PC-3 (cell line): Measurements from ENCODE around the gene C19orf25. TPM values are rescaled to one million over a fixed set of nuclear protein-coding genes. Genes with fewer than 3 reads are reported as not detected.

Experiments used
- ATAC-seq: fragments of 200-7000 bp; cut with Tn5 transposase; 2 replicates; pipeline ENCODE4 v1.9.1; 2020; ENCODE audit warnings: mild to moderate bottlenecking, moderate library complexity
- BruUV-seq: library from RNA; stranded (reverse); fragments of 400-500 nt; replicated peaks from 2 replicates; lab custom pipeline; 2021; lab: Mats Ljungman, UMichigan
- CTCF ChIA-PET: fragments of 300-600 bp; sonication (Branson Sonifier 250); formaldehyde crosslinking; loops from one replicate; lab custom pipeline; 2022; ENCODE audit warnings: antibody characterized with exemption; lab: Charles Lee
- POLR2A ChIA-PET: fragments of 300-600 bp; sonication (Branson Sonifier 250); formaldehyde crosslinking; loops from one replicate; lab custom pipeline; 2022; ENCODE audit warnings: antibody characterized with exemption; ENCODE audit not compliant: unreplicated experiment; lab: Charles Lee
- DNase-seq: peaks from one replicate; pipeline ENCODE4 v3.0.0-alpha.2; 2015
- H2AFZ ChIP-seq: fragments of 300-600 bp; sonication (generic); 2 replicates; pipeline ENCODE4 v1.6.0; 2016; ENCODE audit warnings: antibody characterized with exemption, low read length
- H3F3A ChIP-seq: fragments of 300-600 bp; sonication (generic); one replicate; pipeline ENCODE4 v1.6.0; 2017; ENCODE audit warnings: antibody characterized with exemption, low read length, control low read depth, mild to moderate bottlenecking; ENCODE audit not compliant: unreplicated experiment
- H3K27ac ChIP-seq: fragments of 300-600 bp; sonication (generic); 2 replicates; pipeline ENCODE4 v1.5.1; 2016; ENCODE audit warnings: mild to moderate bottlenecking, low read length
- H3K27me3 ChIP-seq: fragments of 300-600 bp; sonication (generic); 2 replicates; pipeline ENCODE4 v1.6.1; 2016; ENCODE audit warnings: low read length, mixed read lengths
- H3K36me3 ChIP-seq: fragments of 300-600 bp; sonication (generic); 2 replicates; pipeline ENCODE4 v1.6.1; 2016; ENCODE audit warnings: low read depth, mixed run types, low read length, mixed read lengths
- H3K4me1 ChIP-seq: fragments of 300-600 bp; sonication (generic); 2 replicates; pipeline ENCODE4 v1.5.1; 2016; ENCODE audit warnings: low read length; ENCODE audit not compliant: insufficient read depth
- H3K4me2 ChIP-seq: fragments of 300-600 bp; sonication (generic); 2 replicates; pipeline ENCODE4 v1.6.0; 2016; ENCODE audit warnings: low read length
- H3K4me3 ChIP-seq: fragments of 300-600 bp; sonication (generic); 2 replicates; pipeline ENCODE4 v1.5.1; 2016; ENCODE audit warnings: mild to moderate bottlenecking, low read length, mixed read lengths
- H3K79me2 ChIP-seq: fragments of 300-600 bp; sonication (generic); 2 replicates; pipeline ENCODE4 v1.6.1; 2017; ENCODE audit warnings: low read length, mixed read lengths
- H3K9ac ChIP-seq: fragments of 300-600 bp; sonication (generic); 2 replicates; pipeline ENCODE4 v1.6.0; 2016; ENCODE audit warnings: mild to moderate bottlenecking, low read length
- H3K9me2 ChIP-seq: fragments of 300-600 bp; sonication (generic); replicated peaks from 2 replicates; pipeline ENCODE4 v1.6.1; 2016; ENCODE audit warnings: mixed run types, low read length, mixed read lengths
- H3K9me3 ChIP-seq: fragments of 300-600 bp; sonication (generic); 2 replicates; pipeline ENCODE4 v1.6.1; 2016; ENCODE audit warnings: low read length, mixed read lengths
- H4K20me1 ChIP-seq: fragments of 300-600 bp; sonication (generic); 2 replicates; pipeline ENCODE4 v1.6.1; 2016; ENCODE audit warnings: low read length, mixed read lengths
- CTCF ChIP-seq: fragments of 300-600 bp; sonication (generic); conservative IDR thresholded peaks from 2 replicates; pipeline ENCODE4 v1.5.1; 2017; ENCODE audit warnings: antibody characterized with exemption, low read depth, mild to moderate bottlenecking, low read length
- EZH2 ChIP-seq: fragments of 300-600 bp; sonication (generic); IDR thresholded peaks from one replicate; pipeline ENCODE4 v1.6.1; 2017; ENCODE audit warnings: antibody characterized with exemption, mild to moderate bottlenecking, low read length; ENCODE audit not compliant: unreplicated experiment
- EZH2phosphoT487 ChIP-seq: fragments of 300-600 bp; sonication (generic); IDR thresholded peaks from 2 replicates; pipeline ENCODE4 v1.6.1; 2018; ENCODE audit warnings: mild to moderate bottlenecking, antibody characterized with exemption, low read length, borderline replicate concordance
- intact Hi-C: fragments of 100-400 bp; cut with micrococcal nuclease; formaldehyde crosslinking; loops from 2 replicates; pipeline ENCODE4 v1.9.0; 2023
- total RNA-seq: library from RNA; depleted of rRNA; stranded (reverse); fragments of >200 nt; gene quantifications from 2 replicates; pipeline ENCODE4 v1.2.3, GENCODE V29; 2014

C19orf25 gene
- total RNA-seq, 1 experiment from 2014 or later = 45.0 TPM

DNA sequence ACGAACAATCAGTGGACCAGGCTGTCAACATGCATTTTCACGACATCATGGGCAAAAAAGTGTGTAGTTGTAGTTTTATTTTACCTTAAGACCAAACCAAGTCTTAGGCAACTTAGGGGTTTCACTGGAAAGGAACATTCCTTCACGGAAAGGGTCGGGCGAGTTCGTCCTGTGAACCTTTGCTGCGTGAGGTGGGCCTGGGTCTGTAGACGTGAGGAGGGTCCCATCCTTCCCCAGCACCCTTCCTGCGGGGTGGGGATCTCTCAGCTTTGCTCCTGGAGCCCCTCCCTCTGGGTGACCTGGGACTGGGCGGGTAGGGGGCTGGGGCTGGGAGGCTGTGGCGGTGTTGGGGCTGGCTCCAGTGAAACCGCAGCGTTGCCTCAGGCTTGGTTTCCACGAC lies 53.1 kb downstream of the C19orf25 start:
- BruUV-seq = no TSS peak
- Histone ChIP-seq H3K79me2 (peaks cover 8% of the 10 kb centered on the region; the same call in 1 of the 2 replicates), H3K36me3 (peaks cover 15% of the 10 kb centered on the region; the same call in 1 of the 2 replicates)

GRCh38 chr19:1425102-1425837 lies 53.7 kb downstream of the C19orf25 start:
- BruUV-seq = no TSS peak
- no peaks in the 10 kb centered on the region for H3F3A ChIP-seq
- H3K9me2 ChIP-seq = no peaks in the 10 kb centered on the region
- H2AFZ ChIP-seq = no peak overlapping the region
- H3K4me1 ChIP-seq = no peaks in the 10 kb centered on the region
- H3K9me3 ChIP-seq = no peaks in the 10 kb centered on the region
- ATAC-seq (no peak), DNase-seq (no peak)
- no peaks in the 10 kb centered on the region for H4K20me1 ChIP-seq
- TF ChIP-seq EZH2 (no peak), EZH2phosphoT487 (no peak), CTCF (no peak)
- H3K9ac ChIP-seq = no peak overlapping the region
- H3K27ac ChIP-seq = no peak overlapping the region
- ChIA-PET CTCF (no interaction called here), POLR2A (no interaction called here)
- no peak overlapping the region for H3K4me2 ChIP-seq
- intact Hi-C loops = no loop called here
- H3K4me3 ChIP-seq = no peak overlapping the region
- H3K79me2 ChIP-seq = peaks cover 12% of the 10 kb centered on the region; the same call in 1 of the 2 replicates
- peaks cover 21% of the 10 kb centered on the region; the same call in 1 of the 2 replicates for H3K36me3 ChIP-seq
- no peaks in the 10 kb centered on the region for H3K27me3 ChIP-seq

More for the DNA sequence above, 53.1 kb downstream of the C19orf25 start:
- ChIA-PET POLR2A (no interaction called here), CTCF (no interaction called here)
- TF ChIP-seq CTCF = no peak
- TF ChIP-seq EZH2phosphoT487 = no peak
- Histone ChIP-seq H3K9me2 (no peaks in the 10 kb centered on the region), H3K4me2 (no peak overlapping the region), H4K20me1 (no peaks in the 10 kb centered on the region), H3K9ac (no peak overlapping the region), H3K4me3 (no peak overlapping the region), H3K4me1 (no peaks in the 10 kb centered on the region), H2AFZ (no peak overlapping the region), H3K27me3 (no peaks in the 10 kb centered on the region), H3F3A (no peaks in the 10 kb centered on the region), H3K27ac (no peak overlapping the region), H3K9me3 (no peaks in the 10 kb centered on the region)
- ATAC-seq (no peak), DNase-seq (no peak)
- intact Hi-C loops = no loop called here

GRCh38 chr19:1424192-1424955 lies 54.6 kb downstream of the C19orf25 start:
- no TSS peak for BruUV-seq
- no peak for ATAC-seq
- H3K79me2 ChIP-seq = peaks cover 14% of the 10 kb centered on the region
- H3K27ac ChIP-seq = no peak overlapping the region
- H3K9ac ChIP-seq = no peak overlapping the region
- ChIA-PET CTCF (no interaction called here), POLR2A (no interaction called here)
- H3K4me2 ChIP-seq = no peak overlapping the region
- H4K20me1 ChIP-seq = no peaks in the 10 kb centered on the region
- no peak overlapping the region for H2AFZ ChIP-seq
- DNase-seq = no peak
- no peaks in the 10 kb centered on the region for H3F3A ChIP-seq
- H3K4me1 ChIP-seq = no peaks in the 10 kb centered on the region
- no peaks in the 10 kb centered on the region for H3K9me3 ChIP-seq
- no peaks in the 10 kb centered on the region for H3K27me3 ChIP-seq
- TF ChIP-seq EZH2 (no peak), EZH2phosphoT487 (no peak), CTCF (no peak)
- no peaks in the 10 kb centered on the region for H3K9me2 ChIP-seq
- no peak overlapping the region for H3K4me3 ChIP-seq
- peaks cover 25% of the 10 kb centered on the region; the same call in 1 of the 2 replicates for H3K36me3 ChIP-seq
- intact Hi-C loops = no loop called here
